NCI-H2227 (cell line): ENCODE data around the gene OIT3.
"Not testable (repeated sequence)": the region's sequence is repeated elsewhere in the genome, so short reads cannot be mapped to it uniquely, and the experiment has no call there.

Experiments used
- DNase-seq: peaks from one replicate; lab custom pipeline; 2025; ENCODE audit not compliant: unreplicated experiment; lab: John Stamatoyannopoulos, UW

Gene OIT3

GRCh38 chr10:72899545-72899944 is 6.0 kb downstream of the OIT3 start:
- DNase-seq = no peak

- DNase-seq = not testable (repeated sequence)
Measured at GRCh38 chr10:72903941-72904446, 10.5 kb downstream of the OIT3 start.

GRCh38 chr10:72904806-72905205 is 11.3 kb downstream of the OIT3 start:
- DNase-seq = no peak

- no peak for DNase-seq
Measured at GRCh38 chr10:72906446-72906845, 12.9 kb downstream of the OIT3 start.

GRCh38 chr10:72910705-72911104 is 17.2 kb downstream of the OIT3 start:
- DNase-seq = no peak

- DNase-seq = no peak
Measured at GRCh38 chr10:72911758-72912157, 18.2 kb downstream of the OIT3 start.

- no peak for DNase-seq
Measured at GRCh38 chr10:72912736-72913135, 19.2 kb downstream of the OIT3 start.

- DNase-seq = no peak
Measured at GRCh38 chr10:72913287-72913686, 19.7 kb downstream of the OIT3 start.

GRCh38 chr10:72917201-72917600 is 23.7 kb downstream of the OIT3 start:
- not testable (repeated sequence) for DNase-seq

GRCh38 chr10:72917803-72918332 is 24.3 kb downstream of the OIT3 start:
- DNase-seq = not testable (repeated sequence)

GRCh38 chr10:72918352-72918751 is 24.8 kb downstream of the OIT3 start:
- no peak for DNase-seq

GRCh38 chr10:72921147-72921683 is 27.7 kb downstream of the OIT3 start:
- not testable (repeated sequence) for DNase-seq

GRCh38 chr10:72924351-72924750 is 30.8 kb downstream of the OIT3 start:
- DNase-seq = no peak

GRCh38 chr10:72925951-72926465 is 32.5 kb downstream of the OIT3 start:
- DNase-seq = no peak

- DNase-seq = no peak
Measured at GRCh38 chr10:72927485-72927884, 33.9 kb downstream of the OIT3 start.

GRCh38 chr10:72928798-72929197 is 35.3 kb downstream of the OIT3 start:
- DNase-seq = no peak

GRCh38 chr10:72930276-72930675 is 36.7 kb downstream of the OIT3 start:
- DNase-seq = no peak

GRCh38 chr10:72932259-72933015 is 38.9 kb downstream of the OIT3 start:
- DNase-seq = no peak

- DNase-seq = no peak
Measured at GRCh38 chr10:72935361-72935760, 41.8 kb downstream of the OIT3 start.

GRCh38 chr10:72943498-72944234 is 50.1 kb downstream of the OIT3 start:
- DNase-seq = no peak

- no peak for DNase-seq
Measured at GRCh38 chr10:72946963-72947362, 53.4 kb downstream of the OIT3 start.
